GM12864 (cell line): ENCODE data around the gene STXBP4.
A peak's percentile ranks its signal among the peaks of the same experiment; 100 is the strongest.

Experiments
- DNase-seq: peaks from one replicate; pipeline ENCODE4 v3.0.0-alpha.2; 2011; ENCODE audit warnings: low read depth
- H3K4me3 ChIP-seq: 2 replicates; pipeline ENCODE4 v1.5.1; 2011; ENCODE audit warnings: mild to moderate bottlenecking, low read depth, low read length, control low read depth
- CTCF ChIP-seq: IDR thresholded peaks from 2 replicates; pipeline ENCODE4 v1.5.1; 2011; ENCODE audit warnings: low read depth, mild to moderate bottlenecking, moderate library complexity, low read length, control low read depth, inconsistent platforms; ENCODE audit errors: missing control alignments

Gene STXBP4

GRCh38 chr17:54990118-54990517, 21.6 kb downstream of the STXBP4 start:
- no peak for DNase-seq
- no peak for TF ChIP-seq CTCF
- H3K4me3 ChIP-seq = no peak overlapping the region

- DNase-seq = no peak
- H3K4me3 ChIP-seq = no peak overlapping the region
- no peak for TF ChIP-seq CTCF
Measured at GRCh38 chr17:54991567-54991966, 23.0 kb downstream of the STXBP4 start.

- peak; percentile 43 for TF ChIP-seq CTCF
- no peak overlapping the region for H3K4me3 ChIP-seq
- DNase-seq = peak; percentile 13
Measured at GRCh38 chr17:54992797-54993639, 24.5 kb downstream of the STXBP4 start.

GRCh38 chr17:54996441-54996840, 27.9 kb downstream of the STXBP4 start:
- DNase-seq = no peak
- no peak overlapping the region for H3K4me3 ChIP-seq
- TF ChIP-seq CTCF = no peak

- no peak for DNase-seq
- no peak for TF ChIP-seq CTCF
- no peak overlapping the region for H3K4me3 ChIP-seq
Measured at GRCh38 chr17:55002458-55002857, 33.9 kb downstream of the STXBP4 start.

- no peak overlapping the region for H3K4me3 ChIP-seq
- no peak for TF ChIP-seq CTCF
- DNase-seq = no peak
Measured at GRCh38 chr17:55004484-55004883, 35.9 kb downstream of the STXBP4 start.

GRCh38 chr17:55005520-55005919, 37.0 kb downstream of the STXBP4 start:
- no peak overlapping the region for H3K4me3 ChIP-seq
- DNase-seq = no peak

More at GRCh38 chr17:55005520-55005919, 37.0 kb downstream of the STXBP4 start:
- peak; percentile 48 for TF ChIP-seq CTCF
